ENCODE results near the gene NAV1. TPM values are rescaled to one million over a fixed set of nuclear protein-coding genes. Genes with fewer than 3 reads are reported as not detected.
"Not testable (repeated sequence)": the region's sequence is repeated elsewhere in the genome, so short reads cannot be mapped to it uniquely, and the experiment has no call there.

Gene NAV1
- total RNA-seq, 1 donor from 2014 or later: 36.1 TPM

DNA sequence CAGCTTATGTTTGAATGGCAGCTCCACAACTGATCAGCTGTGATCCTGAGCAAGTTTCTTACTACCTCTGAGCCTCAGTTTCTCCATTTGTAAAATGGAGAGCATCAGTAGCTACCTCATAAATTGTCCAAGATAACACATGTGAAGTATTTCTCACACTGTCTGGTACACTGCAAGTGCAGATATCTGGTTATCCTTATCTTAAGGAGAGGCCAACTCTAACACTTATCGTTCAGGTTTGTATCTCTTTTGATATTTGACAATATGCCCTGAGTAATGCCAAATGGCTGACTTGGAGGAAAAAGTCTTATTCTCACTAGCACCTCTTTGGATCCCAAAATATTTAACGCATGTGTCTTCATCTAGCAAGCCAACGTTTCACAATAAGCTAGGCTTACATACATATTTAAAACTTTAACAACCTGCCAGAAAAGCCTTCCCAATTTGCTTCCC, 34.7 kb upstream of the NAV1 start:
- DNase-seq (ENCODE audit: low spot score): no peak

DNA sequence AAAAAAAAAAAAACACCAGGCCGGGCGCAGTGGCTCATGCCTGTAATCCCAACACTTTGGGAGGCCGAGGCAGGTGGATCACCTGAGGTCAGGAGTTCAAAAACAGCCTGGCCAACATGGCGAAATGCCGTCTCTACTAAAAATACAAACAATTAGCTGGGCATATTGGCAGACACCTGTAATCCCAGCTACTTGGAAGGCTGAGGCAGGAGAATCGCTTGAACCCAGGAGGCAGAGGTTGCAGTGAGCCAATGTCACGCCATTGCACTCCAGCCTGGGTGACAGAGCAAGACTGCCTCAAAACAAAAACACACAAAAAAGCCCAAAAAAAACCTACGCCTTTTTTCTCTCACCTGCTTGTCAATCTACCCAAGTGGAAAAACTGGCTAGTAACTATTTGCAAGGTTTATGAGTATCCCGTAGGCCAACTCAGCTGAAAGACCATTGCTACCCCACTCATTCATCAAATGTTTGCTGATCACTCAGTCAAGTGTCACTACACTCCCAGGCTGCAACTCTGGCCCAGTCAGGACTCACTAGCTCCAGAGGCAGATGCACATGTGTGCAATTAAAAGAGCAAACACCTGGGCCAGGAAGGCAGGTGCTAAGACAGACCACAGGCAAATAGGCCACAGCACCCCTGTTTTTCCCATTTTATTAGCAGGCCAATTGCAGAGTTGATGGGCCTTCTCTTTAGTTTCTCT, 34.0 kb upstream of the NAV1 start:
- no peak for DNase-seq (ENCODE audit: low spot score)

DNA sequence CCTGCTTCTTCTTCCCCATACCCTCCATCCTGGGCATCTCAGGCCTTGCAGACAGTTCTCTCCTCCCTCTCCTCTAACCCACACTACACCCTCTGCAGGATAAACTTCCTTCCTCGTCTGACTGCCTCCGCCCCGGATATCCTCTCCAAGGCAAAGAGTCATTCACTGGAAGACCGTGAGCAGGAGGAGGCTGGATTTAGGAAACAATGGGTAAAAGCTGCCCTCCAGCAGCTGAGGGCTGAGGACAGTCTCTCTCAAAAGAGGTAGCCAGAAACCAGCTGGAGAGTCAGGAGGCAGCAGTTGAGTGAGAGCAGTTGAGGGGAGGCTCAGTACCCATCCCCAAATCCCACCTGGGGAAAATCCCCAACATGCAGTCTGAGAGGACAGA, 33.4 kb upstream of the NAV1 start:
- DNase-seq (ENCODE audit: low spot score): peak; percentile 73

DNA sequence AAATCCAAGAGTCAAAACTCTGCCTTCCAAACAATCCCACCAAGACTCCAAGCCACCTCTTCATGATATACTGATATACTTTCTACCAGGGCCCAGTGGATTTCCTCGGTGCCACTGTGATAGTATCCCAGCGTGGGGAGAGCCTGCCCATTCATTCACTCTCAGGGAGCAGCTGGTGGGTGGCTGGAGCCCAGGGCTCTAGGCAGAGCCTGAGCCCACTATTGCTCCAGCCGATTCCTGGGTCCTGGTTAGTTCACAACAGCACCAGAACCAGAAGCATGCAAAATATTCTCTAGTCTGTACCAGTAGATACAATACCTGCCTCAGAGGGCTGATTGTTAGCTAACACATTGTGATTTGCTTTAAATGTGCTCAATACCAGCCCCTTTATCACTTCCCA, 32.8 kb upstream of the NAV1 start:
- DNase-seq (ENCODE audit: low spot score): no peak

DNA sequence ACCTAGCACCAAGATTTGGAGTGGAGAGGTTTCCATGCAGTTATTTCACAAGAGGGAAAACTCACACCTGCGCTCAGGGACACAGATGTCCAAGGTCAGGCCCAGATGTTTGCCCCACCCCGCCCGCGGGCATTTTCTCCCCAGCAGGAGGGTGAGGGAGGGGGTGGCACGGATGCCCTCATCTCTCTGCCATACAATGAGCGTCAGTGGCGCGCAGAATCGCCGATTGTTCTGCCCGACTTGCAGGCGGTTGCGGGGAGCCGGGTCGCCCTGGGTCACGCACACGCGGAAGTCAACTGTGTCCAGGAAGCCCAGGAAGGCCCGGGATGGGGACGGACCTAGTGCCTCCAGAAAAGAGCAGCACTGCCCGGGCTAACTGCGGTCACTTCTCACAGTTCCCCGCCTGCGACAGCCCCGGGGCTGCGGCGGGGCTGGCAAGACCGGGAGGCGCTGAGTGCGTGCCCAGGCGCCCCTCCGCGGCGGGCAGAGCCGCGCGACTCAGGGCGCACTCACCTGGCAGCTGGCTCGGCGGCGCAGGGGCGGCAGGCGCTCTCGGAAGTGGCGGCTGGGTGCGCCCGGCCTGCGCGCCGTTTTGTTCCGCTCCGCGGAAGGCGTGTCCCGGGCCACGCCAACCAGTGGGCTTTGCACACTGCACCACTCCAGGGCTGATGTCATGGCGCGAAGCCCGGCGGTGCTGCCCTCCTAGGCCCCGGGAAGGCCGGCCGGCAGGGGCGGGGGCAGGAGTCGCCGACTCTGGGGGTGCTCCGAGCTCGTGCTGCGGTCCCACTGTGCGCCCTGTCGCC, 32.2 kb upstream of the NAV1 start, which contains the start of gene CSRP1:
TSS of gene CSRP1 (minus strand) at position 567 of the 803 bp plus-strand sequence. CDS start 10,820 bp downstream, outside the sequence.
- peak; percentile 87 for DNase-seq (ENCODE audit: low spot score)

DNA sequence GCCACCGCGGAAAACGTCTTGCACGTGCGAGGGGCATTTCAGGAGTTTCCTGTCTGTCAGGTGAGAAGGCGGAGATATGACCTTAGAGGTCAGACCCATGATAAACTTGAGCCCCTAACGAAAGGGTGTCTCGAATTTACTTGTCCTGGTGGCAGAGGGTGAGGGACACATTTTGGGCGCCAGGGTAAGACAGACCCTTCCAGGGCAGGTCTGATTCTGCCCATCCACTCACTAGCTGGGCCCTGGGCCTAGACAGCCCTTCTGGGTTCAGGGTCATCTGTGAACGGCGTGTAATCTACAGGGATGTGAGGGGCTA, 31.6 kb upstream of the NAV1 start:
- DNase-seq (ENCODE audit: low spot score): no peak

DNA sequence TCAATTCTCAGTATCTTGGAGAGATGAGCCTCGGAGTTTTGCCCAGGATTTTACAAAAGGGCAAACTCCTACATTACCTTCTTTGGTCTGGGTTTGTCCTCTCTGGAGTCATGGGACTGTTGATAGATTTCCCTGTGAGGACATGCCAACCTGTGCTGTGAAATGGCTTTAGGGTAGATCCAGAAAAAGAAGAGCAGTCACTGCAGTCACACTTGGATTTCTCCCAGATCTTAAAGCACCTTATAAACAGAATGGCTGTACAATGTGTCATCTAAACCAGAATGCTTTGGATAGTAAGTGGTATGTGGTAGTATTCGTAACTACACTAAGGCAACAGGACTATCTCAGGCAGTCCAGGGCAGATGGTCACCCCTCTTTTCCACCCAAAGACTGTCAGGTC, 30.1 kb upstream of the NAV1 start:
- no peak for DNase-seq (ENCODE audit: low spot score)

DNA sequence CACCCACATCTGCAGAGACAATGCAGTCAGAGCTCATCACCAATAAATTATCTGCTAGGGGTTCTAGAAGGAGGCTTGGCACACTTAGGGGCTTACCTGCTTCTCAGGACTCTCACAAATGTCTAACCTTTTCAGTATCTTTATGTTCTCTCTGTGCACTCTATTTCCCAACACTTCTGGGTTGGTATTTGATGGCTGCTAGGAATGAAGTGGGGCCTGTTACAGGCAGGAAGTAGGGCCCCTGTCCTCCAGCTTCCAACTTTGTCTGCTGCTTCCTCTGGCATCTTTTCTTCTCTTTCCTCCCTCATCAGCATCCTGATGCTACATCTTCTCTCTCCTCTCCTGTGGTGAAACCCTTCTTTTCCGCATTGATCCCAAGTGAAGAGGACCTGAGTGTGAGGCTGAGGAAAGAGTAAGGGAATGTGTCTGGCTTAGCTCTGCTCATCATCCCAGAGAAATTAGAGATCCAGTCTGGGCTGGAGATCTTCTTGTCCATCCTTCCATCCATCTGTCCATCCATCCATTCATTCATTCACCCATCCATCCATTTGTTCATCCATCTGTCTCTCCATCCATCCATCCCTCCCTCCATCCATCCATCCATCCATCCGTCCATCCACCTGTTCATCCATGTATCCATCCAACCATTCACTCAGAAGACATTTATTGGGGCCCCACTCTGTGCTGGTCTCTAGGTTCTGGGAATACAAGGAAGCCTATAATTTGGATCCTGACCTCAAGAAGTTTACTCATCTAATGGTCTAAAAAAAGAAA, 29.1 kb upstream of the NAV1 start:
- DNase-seq (ENCODE audit: low spot score): no peak

DNA sequence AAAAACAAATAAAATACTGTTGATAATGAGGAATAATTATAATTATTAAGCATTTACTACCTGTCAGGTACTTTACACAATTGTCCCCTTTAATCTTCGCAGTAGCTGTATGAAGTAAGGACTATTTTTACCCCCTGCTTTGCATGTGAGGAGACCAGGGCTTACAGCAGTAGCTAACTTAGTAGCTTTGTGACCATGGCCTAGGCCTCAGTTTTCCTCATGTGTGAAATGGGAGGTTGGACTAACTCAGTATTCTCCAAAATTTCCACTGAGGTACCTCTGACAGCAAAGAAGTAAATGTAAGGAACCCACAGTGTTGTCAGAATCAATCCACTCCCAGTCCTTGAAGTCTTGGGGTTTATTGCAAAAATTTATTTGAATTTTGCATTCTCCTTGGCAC, 28.2 kb upstream of the NAV1 start:
- no peak for DNase-seq (ENCODE audit: low spot score)

DNA sequence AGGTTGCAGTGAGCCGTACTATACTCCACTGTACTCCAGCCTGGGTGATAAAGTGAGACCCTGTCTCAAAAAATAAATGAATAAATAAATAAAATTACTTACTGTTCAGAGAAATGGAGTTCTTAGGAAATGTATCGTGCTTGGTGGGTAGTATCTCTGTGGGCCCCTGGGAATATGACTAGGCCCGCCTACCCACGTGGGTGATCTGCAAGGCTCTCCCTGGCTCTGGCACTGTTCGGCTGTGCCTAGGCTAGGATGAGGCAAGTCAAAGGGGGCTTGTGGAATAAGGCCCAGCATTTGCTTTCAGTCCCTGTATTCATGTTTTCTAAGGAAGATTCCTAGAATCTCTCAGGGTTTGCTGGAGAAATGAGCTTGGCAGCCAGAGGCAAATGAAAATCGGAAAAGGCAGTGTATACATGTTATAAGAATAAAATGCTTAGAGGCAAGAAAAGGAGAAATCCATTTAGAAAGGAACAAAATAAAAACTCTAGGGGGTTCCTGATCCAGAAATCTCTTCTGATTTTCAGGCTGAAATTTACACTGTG, 27.5 kb upstream of the NAV1 start:
- no peak for DNase-seq (ENCODE audit: low spot score)

DNA sequence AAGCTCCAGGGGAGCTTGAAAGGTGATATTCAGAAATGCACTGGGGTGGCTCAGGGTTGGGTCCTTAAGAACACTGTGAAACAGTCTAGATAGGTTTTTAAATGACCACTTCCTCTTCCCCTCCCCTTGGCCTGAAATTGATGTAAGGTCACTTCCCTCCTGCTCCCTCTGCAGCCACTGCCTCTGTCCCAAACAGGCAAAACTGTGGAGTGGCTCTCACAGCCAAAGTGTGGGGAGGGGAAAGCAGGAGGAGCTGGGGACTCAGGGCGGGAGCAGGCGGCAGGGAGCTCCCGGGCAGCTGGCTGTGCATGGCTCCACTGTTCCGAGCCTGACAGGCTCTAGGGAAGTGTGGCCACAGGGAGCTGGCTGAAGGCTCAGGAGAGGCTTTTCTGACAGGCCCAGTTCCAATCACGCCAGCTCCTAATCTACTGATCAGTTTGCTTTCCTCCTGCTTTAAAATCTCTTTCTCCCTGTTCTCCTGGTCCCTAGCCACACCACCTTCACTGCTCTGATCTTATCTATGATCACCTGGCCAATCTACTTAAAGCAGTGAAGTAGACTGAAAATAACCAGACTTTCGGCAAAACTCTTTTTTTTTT, 26.9 kb upstream of the NAV1 start:
- peak; percentile 76 for DNase-seq (ENCODE audit: low spot score)

DNA sequence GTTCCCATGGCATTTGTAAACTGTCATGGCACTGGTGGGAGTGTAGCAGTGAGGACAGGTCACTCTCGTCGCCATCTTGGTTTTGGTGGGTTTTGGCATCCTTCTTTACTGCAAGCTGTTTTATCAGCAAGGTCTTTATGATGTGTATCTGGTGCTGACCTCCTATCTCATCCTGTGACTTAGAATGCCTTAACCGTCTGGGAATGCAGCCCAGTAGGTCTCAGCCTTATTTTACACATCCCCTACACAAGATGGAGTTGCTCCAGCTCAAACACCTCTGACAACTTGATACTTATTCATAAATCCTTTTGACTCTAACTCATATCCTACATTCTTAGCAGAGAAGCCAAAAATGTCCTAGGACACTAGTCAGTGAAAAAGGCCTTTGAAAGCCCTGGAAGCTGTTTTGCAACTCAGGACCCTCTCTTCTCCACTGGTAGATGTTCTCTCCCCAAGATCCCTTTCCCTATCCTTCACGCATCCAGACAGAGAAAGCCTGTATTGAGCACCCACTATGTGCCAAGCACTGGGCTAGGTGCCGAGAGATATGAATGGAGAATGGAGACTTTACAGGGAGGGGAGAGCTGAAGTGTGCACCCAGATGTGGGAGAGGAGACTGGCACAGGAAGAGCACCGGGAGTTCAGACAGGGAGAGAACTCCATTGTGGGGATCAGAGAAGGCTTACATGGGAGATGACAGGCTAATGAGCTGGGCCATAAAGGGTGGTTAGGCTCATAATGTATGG, 25.3 kb upstream of the NAV1 start:
- DNase-seq (ENCODE audit: low spot score): peak; percentile 93

DNA sequence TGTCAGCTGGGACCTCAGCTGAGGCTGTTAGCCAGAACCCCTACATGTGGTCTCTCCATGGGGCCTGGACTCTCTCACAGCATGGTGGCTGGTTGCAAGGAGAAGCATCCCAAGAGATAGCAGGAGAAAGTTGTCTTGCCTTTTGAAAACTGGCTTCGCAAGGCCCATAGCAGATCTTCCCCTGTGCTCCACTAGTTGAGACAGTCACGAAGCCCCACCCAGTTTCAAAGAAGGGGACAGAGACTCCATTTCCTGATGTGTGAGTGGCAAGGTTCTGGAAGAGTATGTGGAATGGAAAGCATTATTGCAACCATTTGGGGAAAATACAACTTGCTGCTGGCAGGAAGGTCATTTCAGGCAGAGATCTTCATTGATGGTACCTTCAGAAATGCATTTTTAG, 24.5 kb upstream of the NAV1 start:
- DNase-seq (ENCODE audit: low spot score): no peak

DNA sequence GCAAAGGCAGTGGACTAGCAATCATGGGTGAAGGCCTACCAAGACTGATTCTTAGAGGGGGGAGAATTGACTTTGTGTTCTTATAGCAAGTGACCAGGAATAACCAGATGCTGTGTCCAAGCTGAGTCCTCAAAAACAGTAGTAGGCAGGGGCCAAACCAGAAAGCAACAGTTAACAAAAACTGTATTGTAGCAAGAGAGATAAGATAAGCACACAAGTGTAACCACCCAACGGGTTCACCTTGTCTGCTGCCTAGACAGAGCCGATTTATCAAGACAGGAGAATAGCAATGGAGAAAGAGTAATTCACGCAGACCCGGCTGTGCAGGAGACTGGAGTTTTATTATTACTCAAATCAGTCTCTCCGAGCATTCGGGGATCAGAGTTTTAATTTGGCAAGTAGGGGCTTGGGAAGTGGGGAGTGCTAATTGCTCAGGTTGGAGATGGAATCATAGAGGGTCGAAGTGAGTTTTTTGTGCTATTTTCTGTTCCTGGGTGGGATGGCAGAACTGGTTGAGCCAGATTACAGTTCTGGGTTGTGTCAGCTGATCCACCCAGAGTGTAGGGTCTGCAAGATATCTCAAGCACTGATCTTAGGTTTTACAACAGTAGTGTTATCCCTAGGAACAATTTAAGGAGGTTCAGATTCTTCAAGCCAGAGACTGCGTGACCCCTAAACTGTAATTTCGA, 23.7 kb upstream of the NAV1 start:
- no peak for DNase-seq (ENCODE audit: low spot score)

DNA sequence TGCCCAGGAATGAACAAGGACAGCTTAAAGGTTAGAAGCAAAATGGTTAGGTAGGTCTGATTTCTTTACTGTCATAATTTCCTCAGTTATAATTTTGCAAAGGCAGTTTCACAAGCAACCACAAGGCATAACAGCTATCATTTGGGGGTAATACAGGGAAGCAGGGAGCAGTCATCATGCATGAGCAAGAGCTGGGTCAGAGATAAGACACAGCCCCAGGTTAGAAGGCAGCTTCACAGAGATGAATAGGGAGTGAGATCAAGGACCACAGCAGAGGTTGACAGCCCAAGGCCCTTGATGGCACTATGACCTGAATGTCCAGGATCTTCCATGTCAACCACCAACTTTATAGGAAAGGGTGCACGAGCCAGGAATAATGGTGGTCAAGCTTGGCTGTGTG, 23.0 kb upstream of the NAV1 start:
- no peak for DNase-seq (ENCODE audit: low spot score)

DNA sequence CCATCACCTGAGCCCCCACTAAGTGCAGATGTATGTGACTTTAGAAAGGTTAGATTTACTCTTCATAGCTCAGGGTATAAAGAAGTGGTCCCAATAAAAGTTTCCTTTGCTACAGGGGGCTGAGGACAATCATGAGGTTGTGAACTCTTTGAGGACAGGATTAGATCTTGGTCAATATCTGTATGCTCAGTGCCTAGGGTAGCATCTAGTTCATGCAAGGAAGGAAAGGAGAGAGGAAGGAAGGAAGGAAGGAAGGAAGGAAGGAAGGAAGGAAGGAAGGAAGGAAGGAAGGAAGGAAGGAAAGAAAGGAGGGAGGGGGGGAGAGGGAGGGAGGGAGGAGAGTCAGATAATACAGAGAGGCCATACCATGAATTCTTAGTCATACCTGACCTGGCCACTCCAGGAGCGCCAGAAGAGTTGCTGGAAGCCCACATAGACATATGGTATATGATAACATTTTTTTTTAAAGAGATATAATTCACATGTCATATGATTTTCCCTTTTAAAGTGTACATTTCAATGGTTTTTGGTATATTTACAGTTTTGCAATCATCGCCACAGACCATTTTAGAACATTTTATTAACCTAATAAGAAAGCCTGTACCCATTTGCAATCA, 22.3 kb upstream of the NAV1 start:
- no peak for DNase-seq (ENCODE audit: low spot score)

DNA sequence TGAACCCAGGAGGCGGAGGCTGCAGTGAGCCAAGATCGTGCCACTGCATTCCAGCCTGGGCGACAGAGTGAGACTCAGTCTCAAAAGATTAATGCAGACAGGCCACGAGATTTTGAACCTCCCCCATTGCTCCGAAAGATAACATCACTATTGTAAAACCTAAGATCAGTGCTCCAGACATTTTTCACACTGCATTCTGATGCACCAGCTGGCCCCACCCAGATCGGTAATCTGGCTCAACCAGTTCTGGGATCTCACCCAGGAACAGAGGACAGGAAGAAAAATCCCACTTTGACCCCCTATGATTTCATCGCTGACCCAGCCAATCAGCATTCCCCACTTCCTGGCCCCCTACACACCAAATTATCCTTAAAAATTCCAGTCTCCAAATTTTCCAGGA, 21.3 kb upstream of the NAV1 start:
- peak; percentile 72 for DNase-seq (ENCODE audit: low spot score)

DNA sequence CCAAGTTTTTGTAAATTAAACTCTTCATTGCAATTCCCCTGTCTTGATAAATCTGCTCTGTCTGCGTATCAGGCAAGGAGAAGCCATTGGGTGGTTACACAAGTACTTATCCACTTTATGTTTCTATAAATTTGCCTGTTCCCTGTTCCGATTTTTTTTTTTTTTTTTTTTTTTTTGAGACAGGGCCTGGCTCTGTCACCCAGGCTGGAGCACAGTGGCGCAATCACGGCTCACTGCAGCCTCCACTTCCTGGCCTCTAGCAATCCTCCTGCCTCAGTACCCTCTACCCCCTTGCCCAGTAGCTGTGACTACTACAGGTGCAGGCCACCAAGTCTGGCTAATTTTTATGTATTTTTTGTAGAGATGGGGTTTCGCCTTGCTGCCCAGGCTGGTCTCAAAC, 20.9 kb upstream of the NAV1 start:
- no peak for DNase-seq (ENCODE audit: low spot score)

DNA sequence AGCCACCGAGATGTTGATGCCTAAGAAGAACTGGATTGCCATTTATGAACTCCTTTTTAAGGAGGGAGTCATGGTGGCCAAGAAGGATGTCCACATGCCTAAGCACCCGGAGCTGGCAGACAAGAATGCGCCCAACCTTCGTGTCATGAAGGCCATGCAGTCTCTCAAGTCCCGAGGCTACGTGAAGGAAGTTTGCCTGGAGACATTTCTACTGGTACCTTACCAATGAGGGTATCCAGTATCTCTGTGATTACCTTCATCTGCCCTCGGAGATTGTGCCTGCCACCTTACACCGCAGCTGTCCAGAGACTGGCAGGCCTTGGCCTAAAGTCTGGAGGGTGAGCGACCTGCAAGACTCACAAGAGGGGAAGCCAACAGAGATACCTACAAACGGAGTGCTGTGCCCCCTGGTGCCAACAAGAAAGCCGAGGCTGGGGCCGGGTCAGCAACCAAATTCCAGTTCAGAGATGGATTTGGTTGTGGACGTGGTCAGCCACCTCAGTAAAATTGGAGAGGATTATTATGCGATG, 18.8 kb upstream of the NAV1 start:
- not testable (repeated sequence) for DNase-seq (ENCODE audit: low spot score)

Measured in umbilical cord (tissue), 2 donors.